ENCODE data around the gene NOL4L. TPM values are rescaled to one million over a fixed set of nuclear protein-coding genes. Genes with fewer than 3 reads are reported as not detected.

Gene NOL4L
- total and polyA plus RNA-seq, 2 donors (not counting 3 experiments of a cell fraction or from before 2014, with no cell fraction given): 55.2 to 79.6 TPM

GRCh38 chr20:32510601-32511357, 74.4 kb downstream of the NOL4L start:
- Histone ChIP-seq H3K9me1 (replicated peaks; ENCODE audit: control insufficient read depth, extremely low read depth, insufficient read depth, low read length) (no peaks in the 10 kb centered on the region), H3K9me3 (replicated peaks; ENCODE audit: control insufficient read depth, insufficient read depth, low read length) (no peaks in the 10 kb centered on the region), H3K27ac (ENCODE audit: insufficient read depth, low read depth, low read length) (no peak overlapping the region), H4K20me1 (replicated peaks; ENCODE audit: control insufficient read depth, extremely low read depth, insufficient read depth, low read length) (no peaks in the 10 kb centered on the region), H3K79me2 (ENCODE audit: control insufficient read depth, insufficient read depth, low read length) (no peaks in the 10 kb centered on the region), H3K4me1 (ENCODE audit: control insufficient read depth, extremely low read depth, insufficient read depth, low read length) (peaks cover 24% of the 10 kb centered on the region), H3K27me3 (ENCODE audit: control insufficient read depth in 2 of 2, insufficient read depth in 2 of 2, low read length in 2 of 2) (no peaks in the 10 kb centered on the region), H3K4me3 (replicated peaks in 1 of 3; ENCODE audit: insufficient read depth in 1 of 3, low read depth in 1 of 3, low read length in 3 of 3) (no peak overlapping the region), H3K9ac (replicated peaks; ENCODE audit: extremely low read depth, insufficient read depth, low read length) (no peak overlapping the region), H3K36me3 (ENCODE audit: control insufficient read depth in 2 of 2, extremely low read depth in 1 of 2, insufficient read depth in 2 of 2, low read length in 2 of 2) (no peaks in the 10 kb centered on the region), H3K4me2 (ENCODE audit: insufficient read depth, low read length) (no peak overlapping the region), H2AFZ (ENCODE audit: low read depth, low read length) (peak overlapping the region; percentile 29)
- intact Hi-C loops (cut with micrococcal nuclease): no loop called here
- BruUV-seq (replicated peaks): no TSS peak
- DNase-seq (ENCODE audit: low read depth, low spot score): no peak
- TF ChIP-seq EZH2 (IDR thresholded peaks at IDR 0.05; ENCODE audit: borderline replicate concordance, low read depth, low read length, severe bottlenecking) (no peak), GATA2 (IDR thresholded peaks at IDR 0.05; ENCODE audit: insufficient read depth, insufficient read length, low read depth, low read length) (no peak), JUN (IDR thresholded peaks at IDR 0.05; ENCODE audit: borderline replicate concordance, insufficient read depth, insufficient read length, low read depth) (no peak), MYC (IDR thresholded peaks at IDR 0.05; ENCODE audit: low read depth, low read length) (no peak), FOS (IDR thresholded peaks at IDR 0.05; ENCODE audit: borderline replicate concordance, insufficient read depth, low read length) (no peak), POLR2A (IDR thresholded peaks at IDR 0.05; ENCODE audit: low read depth, low read length) (no peak), POLR2AphosphoS5 (IDR thresholded peaks at IDR 0.05; ENCODE audit: insufficient read depth, low read depth, low read length) (no peak), CTCF (IDR thresholded peaks at IDR 0.05; ENCODE audit: extremely low read depth in 1 of 2, insufficient read depth in 1 of 2, low read depth in 1 of 2, low read length in 2 of 2) (no peak)
- TF ChIP-seq, protein P1, sequence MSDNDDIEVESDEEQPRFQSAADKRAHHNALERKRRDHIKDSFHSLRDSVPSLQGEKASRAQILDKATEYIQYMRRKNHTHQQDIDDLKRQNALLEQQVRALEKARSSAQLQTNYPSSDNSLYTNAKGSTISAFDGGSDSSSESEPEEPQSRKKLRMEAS (IDR thresholded peaks at IDR 0.05; ENCODE audit: insufficient read depth, insufficient read length): no peak
- dilution Hi-C loops (cut with MboI; ENCODE audit: extremely low pct_ligation_motif_present, low sequenced_read_pairs): no loop called here
- FAIRE-seq: peak; percentile 49
- CTCF ChIA-PET: interaction anchor here (1.0 to 4.4 kb wide), 3 partner anchors 13 to 142 kb away, joined by 3 to 25 read pairs (median 4); no protein-coding TSS in a partner anchor
- POLR2A ChIA-PET: no interaction called here

All from endothelial cell of umbilical vein (primary cell).